BLaER1 (cell line): ENCODE results near the gene CIDEB.
"Not testable (repeated sequence)": the region's sequence is repeated elsewhere in the genome, so short reads cannot be mapped to it uniquely, and the experiment has no call there.

ENCODE experiments used
- H3K27ac ChIP-seq: shearing (Covaris generic); formaldehyde crosslinking; 2 replicates; pipeline ENCODE4 v1.8.1; 2022
- H3K27me3 ChIP-seq: shearing (Covaris generic); formaldehyde crosslinking; 2 replicates; pipeline ENCODE4 v1.8.1; 2022
- H3K36me3 ChIP-seq: shearing (Covaris generic); formaldehyde crosslinking; 2 replicates; pipeline ENCODE4 v1.8.1; 2022
- H3K4me1 ChIP-seq: shearing (Covaris generic); formaldehyde crosslinking; 2 replicates; pipeline ENCODE4 v1.8.1; 2022
- H3K4me2 ChIP-seq: shearing (Covaris generic); formaldehyde crosslinking; 2 replicates; pipeline ENCODE4 v1.8.1; 2022
- H3K4me3 ChIP-seq: shearing (Covaris generic); formaldehyde crosslinking; 2 replicates; pipeline ENCODE4 v1.8.1; 2022
- H3K9ac ChIP-seq: shearing (Covaris generic); formaldehyde crosslinking; 2 replicates; pipeline ENCODE4 v1.8.1; 2022
- H3K9me3 ChIP-seq: shearing (Covaris generic); formaldehyde crosslinking; 2 replicates; pipeline ENCODE4 v1.8.1; 2022
- H4K20me1 ChIP-seq: shearing (Covaris generic); formaldehyde crosslinking; 2 replicates; pipeline ENCODE4 v1.8.1; 2022
- Cebpa-rat ChIP-seq: shearing (Covaris generic); IDR thresholded peaks from 2 replicates; pipeline ENCODE4 v1.8.1; 2022

CIDEB gene

GRCh38 chr14:24307575-24308341 is at the start of gene CIDEB:
Gene CIDEB, minus strand, starts transcription at chr14:24307977. Its CDS starts 119 bp downstream, at chr14:24307858.
- no peak for TF ChIP-seq Cebpa-rat
- H3K27ac ChIP-seq, result no peak within 1 kb of the TSS
- H3K27me3 ChIP-seq, result no peaks in the 10 kb centered on the region
- H3K9ac ChIP-seq, result no peak within 1 kb of the TSS
- H3K4me1 ChIP-seq, result peaks cover 50% of the 10 kb centered on the region
- H3K4me2 ChIP-seq, result 0 out of 2 replicates have a peak within 1 kb of the TSS, but pooled peaks have one; percentile 31
- H3K4me3 ChIP-seq, result no peak within 1 kb of the TSS
- H3K36me3 ChIP-seq, result peaks cover 69% of the 10 kb centered on the region
- peaks cover 10% of the 10 kb centered on the region for H4K20me1 ChIP-seq
- no peaks in the 10 kb centered on the region for H3K9me3 ChIP-seq

- H3K9ac ChIP-seq, result no peak overlapping the region
- no peak overlapping the region for H3K4me2 ChIP-seq
- no peak for TF ChIP-seq Cebpa-rat
- H3K4me1 ChIP-seq, result no peaks in the 10 kb centered on the region
- H3K27ac ChIP-seq, result no peak overlapping the region
- no peak overlapping the region for H3K4me3 ChIP-seq
- H3K9me3 ChIP-seq, result no peaks in the 10 kb centered on the region
- H3K27me3 ChIP-seq, result no peaks in the 10 kb centered on the region
- no peaks in the 10 kb centered on the region for H4K20me1 ChIP-seq
- no peaks in the 10 kb centered on the region for H3K36me3 ChIP-seq
These were observed 48.4 kb upstream of the CIDEB start for GRCh38 chr14:24356208-24356607.

GRCh38 chr14:24355009-24355408 is 47.2 kb upstream of the CIDEB start:
- no peak for TF ChIP-seq Cebpa-rat
- Histone ChIP-seq H3K4me2 (no peak overlapping the region), H3K4me3 (no peak overlapping the region)

GRCh38 chr14:24354482-24354825 is 46.7 kb upstream of the CIDEB start:
- H4K20me1 ChIP-seq, H3K36me3 ChIP-seq, H3K27me3 ChIP-seq, H3K4me2 ChIP-seq, H3K4me3 ChIP-seq, H3K27ac ChIP-seq, H3K9ac ChIP-seq, H3K4me1 ChIP-seq, H3K9me3 ChIP-seq: not testable (repeated sequence)

More at GRCh38 chr14:24355009-24355408, 47.2 kb upstream of the CIDEB start:
- Histone ChIP-seq H3K4me1 (no peaks in the 10 kb centered on the region), H3K27ac (no peak overlapping the region), H4K20me1 (no peaks in the 10 kb centered on the region), H3K9me3 (no peaks in the 10 kb centered on the region), H3K36me3 (no peaks in the 10 kb centered on the region), H3K27me3 (no peaks in the 10 kb centered on the region), H3K9ac (no peak overlapping the region)

- H3K27me3 ChIP-seq, result no peaks in the 10 kb centered on the region
- no peaks in the 10 kb centered on the region for H3K36me3 ChIP-seq
- H3K27ac ChIP-seq, result no peak overlapping the region
- no peak for TF ChIP-seq Cebpa-rat
- no peaks in the 10 kb centered on the region for H4K20me1 ChIP-seq
- H3K4me1 ChIP-seq, result no peaks in the 10 kb centered on the region; the same call in 1 of the 2 replicates
- H3K4me2 ChIP-seq, result no peak overlapping the region
- no peak overlapping the region for H3K4me3 ChIP-seq
- H3K9me3 ChIP-seq, result no peaks in the 10 kb centered on the region
- H3K9ac ChIP-seq, result no peak overlapping the region
These were observed 46.0 kb upstream of the CIDEB start for GRCh38 chr14:24353559-24354481.

GRCh38 chr14:24351517-24351916 is 43.7 kb upstream of the CIDEB start:
- no peaks in the 10 kb centered on the region; the same call in 1 of the 2 replicates for H3K4me1 ChIP-seq
- no peak overlapping the region for H3K4me3 ChIP-seq
- no peaks in the 10 kb centered on the region for H3K9me3 ChIP-seq
- TF ChIP-seq Cebpa-rat, result no peak
- no peaks in the 10 kb centered on the region for H4K20me1 ChIP-seq
- no peak overlapping the region for H3K27ac ChIP-seq
- no peak overlapping the region for H3K9ac ChIP-seq
- no peaks in the 10 kb centered on the region for H3K36me3 ChIP-seq
- H3K4me2 ChIP-seq, result no peak overlapping the region
- H3K27me3 ChIP-seq, result no peaks in the 10 kb centered on the region

- no peaks in the 10 kb centered on the region for H3K9me3 ChIP-seq
- no peak overlapping the region for H3K4me2 ChIP-seq
- H3K36me3 ChIP-seq, result no peaks in the 10 kb centered on the region
- H3K27me3 ChIP-seq, result no peaks in the 10 kb centered on the region
- H3K27ac ChIP-seq, result no peak overlapping the region
- H3K4me1 ChIP-seq, result no peaks in the 10 kb centered on the region; the same call in 1 of the 2 replicates
- TF ChIP-seq Cebpa-rat, result no peak
- H3K9ac ChIP-seq, result no peak overlapping the region
- H3K4me3 ChIP-seq, result no peak overlapping the region
- no peaks in the 10 kb centered on the region for H4K20me1 ChIP-seq
These were observed 42.0 kb upstream of the CIDEB start for GRCh38 chr14:24349742-24350141.

- Histone ChIP-seq H3K4me3 (no peak overlapping the region), H3K4me1 (no peaks in the 10 kb centered on the region; the same call in 1 of the 2 replicates), H3K27me3 (no peaks in the 10 kb centered on the region), H4K20me1 (no peaks in the 10 kb centered on the region), H3K9ac (no peak overlapping the region), H3K9me3 (no peaks in the 10 kb centered on the region), H3K4me2 (no peak overlapping the region), H3K36me3 (no peaks in the 10 kb centered on the region), H3K27ac (no peak overlapping the region)
- no peak for TF ChIP-seq Cebpa-rat
These were observed 40.4 kb upstream of the CIDEB start for GRCh38 chr14:24348186-24348585.

GRCh38 chr14:24347134-24347533 is 39.4 kb upstream of the CIDEB start:
- no peak for TF ChIP-seq Cebpa-rat
- Histone ChIP-seq H3K27me3 (no peaks in the 10 kb centered on the region), H3K9me3 (no peaks in the 10 kb centered on the region), H3K4me2 (no peak overlapping the region), H3K36me3 (no peaks in the 10 kb centered on the region), H3K4me1 (no peaks in the 10 kb centered on the region; the same call in 1 of the 2 replicates), H3K9ac (no peak overlapping the region), H3K4me3 (no peak overlapping the region), H4K20me1 (no peaks in the 10 kb centered on the region), H3K27ac (no peak overlapping the region)
